ENCODE results near the gene TRIM47. TPM values are rescaled to one million over a fixed set of nuclear protein-coding genes. Genes with fewer than 3 reads are reported as not detected.
A peak's percentile ranks its signal among the peaks of the same experiment; 100 is the strongest.

The TRIM47 gene
- total and polyA plus RNA-seq, 2 experiments from 2014 or later: 7.2 to 9.9 TPM

DNA sequence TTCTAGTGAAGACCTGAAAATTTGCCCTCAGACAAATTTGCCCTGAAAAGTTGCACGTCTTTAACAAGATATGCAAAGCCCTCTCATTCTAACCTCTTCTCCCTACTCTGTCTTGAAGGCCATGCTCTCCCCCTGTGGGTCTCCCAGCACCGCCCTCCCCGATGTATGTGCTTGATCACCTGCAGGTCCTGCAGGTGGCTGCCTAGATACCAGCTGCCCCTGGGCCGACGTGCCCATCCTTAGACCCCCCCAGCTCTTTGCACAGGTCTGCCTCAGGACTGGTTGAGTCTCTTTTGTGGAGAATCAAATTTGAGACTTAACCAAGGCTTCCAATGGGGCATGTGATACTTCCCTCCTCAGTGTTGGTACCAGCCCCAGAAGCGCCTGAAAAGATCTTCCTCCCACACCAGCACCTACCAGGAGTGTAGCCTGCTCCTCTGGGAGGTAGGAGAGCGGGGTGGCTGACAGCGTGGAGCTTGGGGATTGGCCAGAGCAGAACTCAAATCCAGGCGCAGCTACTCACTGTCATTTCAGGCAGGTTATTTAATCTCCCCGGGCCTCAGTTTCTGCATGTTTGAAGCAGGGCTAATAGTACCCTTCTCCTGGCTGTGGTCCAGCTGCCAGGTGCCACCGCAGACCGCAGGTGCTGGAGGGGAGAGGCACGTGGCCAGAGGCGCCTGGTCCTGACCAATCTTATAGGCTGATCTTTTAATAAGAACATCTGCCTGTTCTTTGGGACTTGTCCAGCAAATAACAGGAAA, 30.9 kb upstream of the TRIM47 start (continued):
- TF ChIP-seq REST (IDR thresholded peaks at IDR 0.05; ENCODE audit: unreplicated experiment) (no peak), EZH2phosphoT487 (IDR thresholded peaks at IDR 0.05; ENCODE audit: unreplicated experiment) (no peak), POLR2AphosphoS5 (IDR thresholded peaks at IDR 0.05; ENCODE audit: low read depth) (no peak), ZNF331 (CRISPR knock-in tag; IDR thresholded peaks at IDR 0.05; ENCODE audit: low read depth) (no peak), JUNB (IDR thresholded peaks at IDR 0.05; ENCODE audit: unreplicated experiment) (no peak), EZH2 (IDR thresholded peaks at IDR 0.05; ENCODE audit: low read depth, unreplicated experiment) (no peak), CREB1 (CRISPR knock-in tag; IDR thresholded peaks at IDR 0.05; ENCODE audit: low read depth) (no peak)
- TF ChIP-seq, protein P1, sequence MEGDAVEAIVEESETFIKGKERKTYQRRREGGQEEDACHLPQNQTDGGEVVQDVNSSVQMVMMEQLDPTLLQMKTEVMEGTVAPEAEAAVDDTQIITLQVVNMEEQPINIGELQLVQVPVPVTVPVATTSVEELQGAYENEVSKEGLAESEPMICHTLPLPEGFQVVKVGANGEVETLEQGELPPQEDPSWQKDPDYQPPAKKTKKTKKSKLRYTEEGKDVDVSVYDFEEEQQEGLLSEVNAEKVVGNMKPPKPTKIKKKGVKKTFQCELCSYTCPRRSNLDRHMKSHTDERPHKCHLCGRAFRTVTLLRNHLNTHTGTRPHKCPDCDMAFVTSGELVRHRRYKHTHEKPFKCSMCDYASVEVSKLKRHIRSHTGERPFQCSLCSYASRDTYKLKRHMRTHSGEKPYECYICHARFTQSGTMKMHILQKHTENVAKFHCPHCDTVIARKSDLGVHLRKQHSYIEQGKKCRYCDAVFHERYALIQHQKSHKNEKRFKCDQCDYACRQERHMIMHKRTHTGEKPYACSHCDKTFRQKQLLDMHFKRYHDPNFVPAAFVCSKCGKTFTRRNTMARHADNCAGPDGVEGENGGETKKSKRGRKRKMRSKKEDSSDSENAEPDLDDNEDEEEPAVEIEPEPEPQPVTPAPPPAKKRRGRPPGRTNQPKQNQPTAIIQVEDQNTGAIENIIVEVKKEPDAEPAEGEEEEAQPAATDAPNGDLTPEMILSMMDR (conservative IDR thresholded peaks at IDR 0.05; ENCODE audit: low read depth in 2 of 2): no peak

GRCh38 chr17:75908201-75908600, 29.8 kb upstream of the TRIM47 start:
- H3K4me1 Mint-ChIP-seq: no peaks in the 10 kb centered on the region; the same call in 2 of the 3 replicates
- ATAC-seq: no peak
- peaks cover 11% of the 10 kb centered on the region for H3K79me2 ChIP-seq (replicated peaks; ENCODE audit: insufficient read depth)
- DNase-seq (ENCODE audit: low spot score): no peak
- H3K27me3 Mint-ChIP-seq (ENCODE audit: insufficient read depth, low read depth, poor library complexity): peaks cover 8% of the 10 kb centered on the region
- H3K4me1 ChIP-seq (ENCODE audit: insufficient read depth): peaks cover 7% of the 10 kb centered on the region
- no peaks in the 10 kb centered on the region for H3K36me3 ChIP-seq (ENCODE audit: insufficient read depth)
- H3K4me3 Mint-ChIP-seq: no peak overlapping the region
- H3K27ac ChIP-seq (ENCODE audit: low read depth): no peak overlapping the region
- peaks cover 2% of the 10 kb centered on the region; the same call in 2 of the 3 replicates for H3K36me3 Mint-ChIP-seq (ENCODE audit: low read depth)
- peaks cover 14% of the 10 kb centered on the region; the same call in 1 of the 2 replicates for H3F3A ChIP-seq (replicated peaks; ENCODE audit: low read depth)
- no peaks in the 10 kb centered on the region for H3K9me2 ChIP-seq (ENCODE audit: insufficient read depth)
- H2AFZ ChIP-seq: no peak overlapping the region
- peaks cover 6% of the 10 kb centered on the region; the same call in 1 of the 2 replicates for H4K20me1 ChIP-seq (replicated peaks; ENCODE audit: insufficient read depth)
- H3K9me3 Mint-ChIP-seq: no peaks in the 10 kb centered on the region
- 0 out of 2 replicates have a peak overlapping the region, but pooled peaks have one; percentile 73 for H3K27ac Mint-ChIP-seq
- no peak overlapping the region for H3K4me2 ChIP-seq
- H3K4me3 ChIP-seq: no peak overlapping the region
- H3K27me3 ChIP-seq (ENCODE audit: insufficient read depth): no peaks in the 10 kb centered on the region
- TF ChIP-seq EZH2 (IDR thresholded peaks at IDR 0.05; ENCODE audit: low read depth, unreplicated experiment): no peak
- no peak for TF ChIP-seq ZNF331 (CRISPR knock-in tag; IDR thresholded peaks at IDR 0.05; ENCODE audit: low read depth)
- TF ChIP-seq CREB1 (CRISPR knock-in tag; IDR thresholded peaks at IDR 0.05; ENCODE audit: low read depth): no peak
- no peak for TF ChIP-seq ETS1 (IDR thresholded peaks at IDR 0.05)
- TF ChIP-seq REST (IDR thresholded peaks at IDR 0.05; ENCODE audit: unreplicated experiment): no peak
- TF ChIP-seq EZH2phosphoT487 (IDR thresholded peaks at IDR 0.05; ENCODE audit: unreplicated experiment): no peak
- TF ChIP-seq, protein P1 (conservative IDR thresholded peaks at IDR 0.05; ENCODE audit: low read depth in 2 of 2): no peak
- no peak for TF ChIP-seq ZNF114 (CRISPR knock-in tag; IDR thresholded peaks at IDR 0.05)

Measured in GM23338 (cell line).